Thoracic aorta (tissue), 2 donors: Measurements from ENCODE around the gene RPL29. TPM values are rescaled to one million over a fixed set of nuclear protein-coding genes. Genes with fewer than 3 reads are reported as not detected.
A peak's percentile ranks its signal among the peaks of the same experiment; 100 is the strongest.

ENCODE experiments used
- ATAC-seq: fragments of 150-250 bp; one replicate; pipeline ENCODE4 v1.8.0; 2017; ENCODE audit warnings: low read depth; ENCODE audit not compliant: insufficient number of reproducible peaks, low FRiP score
- DNase-seq: peaks from one replicate; pipeline ENCODE4 v3.0.0-alpha.2; 2020; ENCODE audit warnings: low spot score
- H3K27ac ChIP-seq, 2 donors: fragments of 200-600 bp; sonication (generic); 1 replicate in 1 of 2; 2 replicates in 1 of 2; pipeline ENCODE4 v1.5.1; 2016; ENCODE audit warnings: mild to moderate bottlenecking in 2 of 2, moderate library complexity in 2 of 2
- H3K27me3 ChIP-seq: fragments of 200-600 bp; sonication (generic); replicated peaks from 2 replicates; pipeline ENCODE4 v1.6.0; 2016; ENCODE audit warnings: mild to moderate bottlenecking; ENCODE audit not compliant: insufficient read depth
- H3K36me3 ChIP-seq: fragments of 200-600 bp; sonication (generic); one replicate; pipeline ENCODE4 v1.5.1; 2016
- H3K4me1 ChIP-seq, 2 donors: fragments of 200-600 bp; sonication (generic); 1 replicate in 1 of 2; 2 replicates in 1 of 2; pipeline versions ENCODE4 v1.5.1 to v1.6.0; 2016; ENCODE audit warnings: low read depth in 2 of 2, mild to moderate bottlenecking in 1 of 2; ENCODE audit not compliant: control insufficient read depth in 1 of 2
- H3K4me3 ChIP-seq: fragments of 200-600 bp; sonication (generic); 2 replicates; pipeline ENCODE4 v1.5.1; 2016; ENCODE audit warnings: mild to moderate bottlenecking
- H3K9me3 ChIP-seq: fragments of 200-600 bp; sonication (generic); 2 replicates; pipeline ENCODE4 v1.5.1; 2016
- total RNA-seq, 2 donors: library from RNA; depleted of rRNA; stranded (reverse); fragments of >200 nt; gene quantifications; one replicate each; pipeline versions ENCODE4 v1.1.0 to v1.2.3, GENCODE V29; 2016
- TF ChIP-seq, protein P1 (sequence below): fragments of 200-600 bp; sonication (generic); IDR thresholded peaks from one replicate; pipeline ENCODE4 v1.5.1; 2019; ENCODE audit warnings: antibody characterized with exemption

Gene RPL29
- total RNA-seq, 2 donors from 2014 or later, result 642 to 718 TPM

DNA sequence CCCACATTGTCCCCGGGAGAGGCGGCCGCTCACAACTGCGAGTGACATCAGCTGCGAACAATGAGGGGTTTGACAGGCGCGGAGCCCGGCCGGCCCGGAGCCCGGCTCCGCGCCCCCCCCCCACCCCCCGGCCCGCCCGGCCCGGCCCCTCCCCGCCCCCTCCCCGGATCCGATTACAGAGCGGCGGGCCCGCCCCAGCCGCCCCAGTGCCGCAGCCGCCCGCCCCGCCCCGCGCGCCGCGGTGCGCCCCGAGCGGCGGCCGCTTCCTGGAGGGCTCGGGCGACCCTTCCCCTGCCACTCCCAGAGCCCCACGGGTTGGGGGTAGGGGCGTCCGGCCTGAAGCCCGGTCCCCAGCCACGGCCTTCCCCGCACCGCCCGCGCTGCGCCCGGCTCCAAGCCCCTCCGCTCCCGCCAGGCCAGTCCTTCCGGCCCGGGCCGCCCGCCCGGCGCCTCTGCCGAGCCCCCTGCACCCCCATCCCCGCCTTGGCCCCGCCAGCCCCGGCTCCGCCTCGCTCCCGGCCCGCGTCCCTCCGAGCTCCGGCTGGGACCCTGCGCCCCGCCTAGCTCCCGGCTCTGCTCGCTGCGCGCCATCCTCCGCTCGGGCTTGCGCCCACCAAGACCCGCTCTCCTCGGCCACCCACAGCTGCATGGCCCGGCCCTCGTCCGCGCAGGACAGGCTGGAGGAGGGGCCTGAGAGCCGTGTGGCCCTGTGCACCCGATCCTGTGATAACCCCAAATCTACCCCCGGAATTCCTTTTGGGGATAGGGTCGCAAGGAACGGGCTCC lies 28.1 kb downstream of the RPL29 start, which contains the start of gene PCBP4:
Gene PCBP4, minus strand, starts transcription at position 71 of the 786 bp plus-strand sequence. CDS start 6,214 bp downstream, outside the sequence.
- no peaks in the 10 kb centered on the region for H3K27me3 ChIP-seq
- DNase-seq (no peak), ATAC-seq (peak; percentile 67)
- H3K27ac ChIP-seq, result peak within 1 kb of the TSS; percentile 91 to 98
- H3K4me3 ChIP-seq, result peak within 1 kb of the TSS; percentile 98
- H3K9me3 ChIP-seq, result no peaks in the 10 kb centered on the region
- TF ChIP-seq, protein P1, sequence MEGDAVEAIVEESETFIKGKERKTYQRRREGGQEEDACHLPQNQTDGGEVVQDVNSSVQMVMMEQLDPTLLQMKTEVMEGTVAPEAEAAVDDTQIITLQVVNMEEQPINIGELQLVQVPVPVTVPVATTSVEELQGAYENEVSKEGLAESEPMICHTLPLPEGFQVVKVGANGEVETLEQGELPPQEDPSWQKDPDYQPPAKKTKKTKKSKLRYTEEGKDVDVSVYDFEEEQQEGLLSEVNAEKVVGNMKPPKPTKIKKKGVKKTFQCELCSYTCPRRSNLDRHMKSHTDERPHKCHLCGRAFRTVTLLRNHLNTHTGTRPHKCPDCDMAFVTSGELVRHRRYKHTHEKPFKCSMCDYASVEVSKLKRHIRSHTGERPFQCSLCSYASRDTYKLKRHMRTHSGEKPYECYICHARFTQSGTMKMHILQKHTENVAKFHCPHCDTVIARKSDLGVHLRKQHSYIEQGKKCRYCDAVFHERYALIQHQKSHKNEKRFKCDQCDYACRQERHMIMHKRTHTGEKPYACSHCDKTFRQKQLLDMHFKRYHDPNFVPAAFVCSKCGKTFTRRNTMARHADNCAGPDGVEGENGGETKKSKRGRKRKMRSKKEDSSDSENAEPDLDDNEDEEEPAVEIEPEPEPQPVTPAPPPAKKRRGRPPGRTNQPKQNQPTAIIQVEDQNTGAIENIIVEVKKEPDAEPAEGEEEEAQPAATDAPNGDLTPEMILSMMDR, result no peak
- peaks cover 35 to 51% of the 10 kb centered on the region in 2 donors for H3K4me1 ChIP-seq
- H3K36me3 ChIP-seq, result no peaks in the 10 kb centered on the region

- Histone ChIP-seq H3K27me3 (no peaks in the 10 kb centered on the region), H3K9me3 (no peaks in the 10 kb centered on the region), H3K27ac (peak overlapping the region; percentile 91 to 95), H3K4me3 (peak overlapping the region; percentile 98), H3K4me1 (peaks cover 35 to 57% of the 10 kb centered on the region in 2 donors), H3K36me3 (no peaks in the 10 kb centered on the region)
- ATAC-seq, result no peak
- no peak for DNase-seq
- TF ChIP-seq, protein P1, result no peak
Observed at GRCh38 chr3:51966922-51967383, 28.7 kb downstream of the RPL29 start.

DNA sequence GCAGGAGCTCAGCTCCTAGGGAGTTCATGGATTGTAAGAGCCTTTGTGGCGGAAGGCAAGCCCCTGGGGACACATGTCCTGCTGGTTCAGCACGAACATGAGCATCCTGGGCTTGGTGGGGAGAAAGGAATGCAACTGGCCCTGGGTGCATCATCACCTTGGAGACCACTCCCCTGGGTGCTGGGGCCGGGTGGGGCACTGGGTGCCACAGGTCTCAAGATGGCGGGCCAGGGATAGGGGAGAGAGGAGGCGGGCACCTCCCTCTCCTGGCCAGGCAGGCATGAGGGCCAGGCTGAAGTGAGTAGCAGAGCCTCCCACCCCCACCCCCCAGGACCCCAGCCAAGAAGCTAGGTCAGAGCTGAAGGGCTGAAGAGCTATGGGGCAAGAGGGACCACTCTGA lies 29.2 kb downstream of the RPL29 start:
- Histone ChIP-seq H3K36me3 (no peaks in the 10 kb centered on the region), H3K9me3 (no peaks in the 10 kb centered on the region), H3K4me3 (peak overlapping the region; percentile 98), H3K27me3 (no peaks in the 10 kb centered on the region), H3K4me1 (peaks cover 35 to 62% of the 10 kb centered on the region in 2 donors), H3K27ac (peak overlapping the region; percentile 91 to 95)
- ATAC-seq, result no peak
- DNase-seq, result no peak
- TF ChIP-seq, protein P1, result no peak

- H3K9me3 ChIP-seq, result no peaks in the 10 kb centered on the region
- peak overlapping the region; percentile 91 to 95 for H3K27ac ChIP-seq
- peaks cover 35 to 64% of the 10 kb centered on the region in 2 donors for H3K4me1 ChIP-seq
- DNase-seq, result no peak
- TF ChIP-seq, protein P1, result no peak
- peak overlapping the region; percentile 98 for H3K4me3 ChIP-seq
- no peaks in the 10 kb centered on the region for H3K36me3 ChIP-seq
- no peak for ATAC-seq
- no peaks in the 10 kb centered on the region for H3K27me3 ChIP-seq
Observed at GRCh38 chr3:51966016-51966415, 29.7 kb downstream of the RPL29 start.

GRCh38 chr3:51964521-51964920 lies 31.2 kb downstream of the RPL29 start:
- TF ChIP-seq, protein P1, result no peak
- no peak for ATAC-seq
- DNase-seq, result no peak
- Histone ChIP-seq H3K36me3 (peaks cover 9% of the 10 kb centered on the region), H3K27ac (peak overlapping the region; percentile 21 to 58), H3K4me1 (peaks cover 35 to 64% of the 10 kb centered on the region in 2 donors), H3K9me3 (no peaks in the 10 kb centered on the region), H3K27me3 (no peaks in the 10 kb centered on the region), H3K4me3 (no peak overlapping the region)
